GM19023 (cell line): Measurements from ENCODE around the gene CCDC50.
A peak's percentile ranks its signal among the peaks of the same experiment; 100 is the strongest.

Experiments used
- ATAC-seq: cut with Tn5 transposase; IDR thresholded peaks from one replicate; pipeline ENCODE4 v1.9.1; 2021; ENCODE audit warnings: mild to moderate bottlenecking, moderate library complexity; ENCODE audit not compliant: unreplicated experiment

Gene CCDC50, protein sequence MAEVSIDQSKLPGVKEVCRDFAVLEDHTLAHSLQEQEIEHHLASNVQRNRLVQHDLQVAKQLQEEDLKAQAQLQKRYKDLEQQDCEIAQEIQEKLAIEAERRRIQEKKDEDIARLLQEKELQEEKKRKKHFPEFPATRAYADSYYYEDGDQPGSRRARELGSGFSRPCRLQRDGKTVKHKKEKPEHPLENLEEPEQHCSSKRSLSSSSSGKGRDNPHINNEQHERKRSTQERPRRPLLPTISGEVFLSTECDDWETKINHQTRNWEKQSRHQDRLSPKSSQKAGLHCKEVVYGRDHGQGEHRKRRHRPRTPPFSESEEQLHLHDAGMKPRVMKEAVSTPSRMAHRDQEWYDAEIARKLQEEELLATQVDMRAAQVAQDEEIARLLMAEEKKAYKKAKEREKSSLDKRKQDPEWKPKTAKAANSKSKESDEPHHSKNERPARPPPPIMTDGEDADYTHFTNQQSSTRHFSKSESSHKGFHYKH

DNA sequence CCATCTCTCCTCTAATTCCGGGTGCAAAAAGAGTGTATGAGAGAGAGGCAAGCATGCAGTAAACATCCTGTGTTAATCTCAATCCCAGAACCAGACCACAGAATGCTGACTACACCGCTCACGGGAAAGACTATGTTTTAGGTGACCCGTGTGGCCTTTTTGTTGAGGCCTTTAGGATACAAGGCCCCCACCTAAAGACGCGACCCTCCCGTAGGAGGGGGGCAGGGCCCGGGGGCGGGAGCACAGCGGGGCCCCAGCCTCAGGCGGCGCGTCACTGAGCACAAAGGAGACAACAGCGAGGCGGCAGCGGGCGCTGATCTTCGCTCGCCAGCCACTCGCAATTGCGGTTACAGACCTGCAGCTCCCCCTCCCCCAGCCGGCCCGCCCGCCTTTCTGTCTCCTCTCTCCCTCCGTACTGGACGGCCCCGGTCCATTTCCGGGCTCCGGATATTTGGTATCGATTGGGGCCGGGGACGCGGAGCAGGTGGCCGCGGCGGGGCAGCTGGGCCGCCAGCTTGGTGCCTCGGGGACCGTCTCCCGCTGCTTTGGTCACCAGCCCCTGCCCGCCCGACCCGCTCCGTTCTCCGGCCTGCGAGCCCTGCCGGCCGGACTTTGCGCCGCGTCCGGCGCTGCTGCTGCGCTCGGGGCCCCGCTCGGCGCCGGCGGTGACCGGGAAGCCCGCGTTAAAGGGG is at the start of gene CCDC50:
Gene CCDC50 (plus strand): TSS at position 433 of the 692 bp plus-strand sequence. CDS start 281 bp downstream, outside the sequence.
- ATAC-seq: peak; percentile 78

DNA sequence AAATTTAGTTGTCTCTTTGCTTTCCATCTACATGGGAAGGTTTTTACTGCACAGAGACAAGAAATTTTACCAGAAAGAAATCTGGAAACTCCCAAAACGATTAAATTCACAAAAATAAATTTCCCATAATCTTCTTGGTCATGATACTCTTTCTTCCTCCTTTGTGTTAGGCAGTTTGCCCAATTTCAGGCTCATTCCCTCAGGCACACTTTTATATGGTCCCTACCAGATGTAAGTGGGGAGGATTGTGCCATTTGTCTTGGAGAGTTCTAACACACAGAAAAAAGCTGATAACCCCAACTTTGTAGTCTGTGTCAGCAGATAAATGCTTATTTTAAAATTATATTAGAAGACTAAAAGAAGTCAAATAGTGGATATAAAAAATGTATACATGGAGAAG is 49.1 kb upstream of the CCDC50 start:
- ATAC-seq: no peak

DNA sequence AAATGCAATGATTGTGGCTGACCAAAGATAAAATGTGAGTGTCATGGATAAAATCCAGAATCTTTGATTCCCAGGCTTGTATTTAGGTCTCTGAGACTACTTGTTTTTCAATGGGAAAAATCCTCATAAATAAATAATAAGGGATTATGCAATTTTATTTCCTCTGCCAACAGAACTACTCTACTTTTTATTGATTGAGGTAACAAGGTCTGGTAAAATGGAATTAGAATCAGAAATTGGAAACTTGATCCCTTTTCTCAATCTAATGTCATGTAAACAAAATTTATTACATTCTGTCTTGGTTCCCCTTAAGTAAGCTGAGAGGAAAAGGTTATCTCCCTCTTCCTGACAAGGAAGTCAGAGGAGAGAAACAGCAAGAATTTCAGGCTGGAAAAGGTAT is 48.3 kb upstream of the CCDC50 start:
- ATAC-seq: no peak

DNA sequence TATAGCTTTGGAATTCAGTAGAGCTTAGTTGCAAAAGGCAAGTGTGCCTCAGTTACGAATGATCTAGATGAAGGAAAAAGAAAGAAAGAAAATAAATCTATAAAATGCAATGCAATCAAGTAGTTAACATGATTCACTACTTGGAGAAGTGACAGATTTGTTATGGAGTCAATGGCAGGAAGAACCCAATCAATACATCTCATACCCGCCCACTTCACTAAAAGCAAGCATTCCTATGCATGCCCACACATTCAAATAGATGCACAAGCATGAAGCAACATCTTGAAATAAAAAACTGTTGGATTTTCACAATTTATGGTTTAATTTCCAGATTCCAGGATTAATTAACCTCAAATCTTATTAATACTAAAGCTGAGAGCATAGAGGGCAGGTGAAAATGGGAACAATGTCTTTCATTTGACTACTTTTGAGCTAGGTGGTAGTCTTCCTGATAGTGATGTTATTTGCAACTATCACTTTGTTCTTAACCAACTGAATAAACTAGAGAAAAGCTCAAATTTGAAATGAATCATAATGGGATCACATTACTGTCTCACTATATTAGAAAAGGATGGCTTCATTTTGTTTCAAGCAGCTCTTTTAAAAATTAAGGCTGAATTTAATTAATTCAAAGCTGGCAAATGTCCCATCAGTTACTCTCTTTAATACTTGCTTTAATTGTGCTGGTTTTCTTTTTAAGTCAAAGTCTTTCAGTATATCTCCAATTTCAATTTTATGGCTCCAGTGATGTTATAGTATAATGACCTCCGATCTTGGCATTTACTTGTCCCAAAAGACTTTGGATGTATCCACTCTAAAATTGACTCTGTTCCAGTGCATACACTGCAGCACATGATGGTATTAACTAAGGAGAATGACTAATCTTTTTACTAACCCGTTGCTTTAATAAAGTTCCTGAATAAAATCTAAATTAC is 46.7 kb upstream of the CCDC50 start:
- ATAC-seq: no peak

DNA sequence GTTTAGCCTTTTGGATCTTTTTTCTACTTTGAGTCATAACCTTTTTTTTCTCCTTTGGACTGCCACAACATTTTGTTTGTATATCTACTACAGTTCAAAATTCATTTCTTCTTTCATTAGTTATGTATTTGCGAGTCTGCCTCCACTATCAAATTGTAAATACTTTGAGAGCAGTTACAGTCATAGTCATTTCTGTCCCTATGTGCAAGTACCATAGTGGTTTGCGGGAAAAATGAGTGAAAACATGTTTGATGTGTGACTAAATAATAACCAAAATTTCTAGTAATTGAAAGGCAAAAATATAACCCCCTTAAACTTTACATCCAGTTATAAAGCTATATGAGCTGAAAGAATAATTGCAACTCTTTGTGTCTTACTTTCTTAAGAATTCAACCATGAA is 45.8 kb upstream of the CCDC50 start:
- ATAC-seq: no peak

DNA sequence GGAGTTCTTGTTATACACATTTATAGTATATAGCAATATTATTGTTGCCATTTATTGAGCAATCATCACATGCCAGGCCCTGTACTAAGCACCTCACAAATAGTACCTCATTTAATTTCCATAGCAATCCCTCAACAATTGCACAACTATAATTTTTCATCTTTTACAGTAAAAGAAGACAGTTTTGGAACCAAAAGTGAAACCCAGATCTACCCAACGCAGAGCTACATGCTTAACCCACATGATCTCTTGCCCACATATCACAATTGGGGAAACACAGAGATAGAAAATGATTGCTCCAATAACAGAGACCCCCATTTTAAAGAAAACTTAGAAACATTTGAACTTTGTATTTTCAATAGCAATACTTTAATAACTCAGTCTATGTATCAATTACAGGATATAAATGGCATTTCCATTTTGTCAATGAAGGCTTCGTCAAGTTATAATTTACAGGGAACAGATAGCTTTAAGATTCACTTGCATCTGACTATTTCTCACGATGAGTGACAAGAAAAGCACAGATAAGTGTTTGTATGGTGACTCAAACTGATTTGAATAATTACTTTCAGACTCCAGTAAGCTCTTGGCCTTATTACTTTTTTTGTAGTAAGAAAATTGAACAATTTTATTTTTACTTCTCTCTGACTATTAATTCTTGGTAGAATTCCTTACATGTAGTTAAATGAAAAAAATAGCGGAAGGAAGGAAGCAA is 38.7 kb upstream of the CCDC50 start:
- ATAC-seq: peak; percentile 86

DNA sequence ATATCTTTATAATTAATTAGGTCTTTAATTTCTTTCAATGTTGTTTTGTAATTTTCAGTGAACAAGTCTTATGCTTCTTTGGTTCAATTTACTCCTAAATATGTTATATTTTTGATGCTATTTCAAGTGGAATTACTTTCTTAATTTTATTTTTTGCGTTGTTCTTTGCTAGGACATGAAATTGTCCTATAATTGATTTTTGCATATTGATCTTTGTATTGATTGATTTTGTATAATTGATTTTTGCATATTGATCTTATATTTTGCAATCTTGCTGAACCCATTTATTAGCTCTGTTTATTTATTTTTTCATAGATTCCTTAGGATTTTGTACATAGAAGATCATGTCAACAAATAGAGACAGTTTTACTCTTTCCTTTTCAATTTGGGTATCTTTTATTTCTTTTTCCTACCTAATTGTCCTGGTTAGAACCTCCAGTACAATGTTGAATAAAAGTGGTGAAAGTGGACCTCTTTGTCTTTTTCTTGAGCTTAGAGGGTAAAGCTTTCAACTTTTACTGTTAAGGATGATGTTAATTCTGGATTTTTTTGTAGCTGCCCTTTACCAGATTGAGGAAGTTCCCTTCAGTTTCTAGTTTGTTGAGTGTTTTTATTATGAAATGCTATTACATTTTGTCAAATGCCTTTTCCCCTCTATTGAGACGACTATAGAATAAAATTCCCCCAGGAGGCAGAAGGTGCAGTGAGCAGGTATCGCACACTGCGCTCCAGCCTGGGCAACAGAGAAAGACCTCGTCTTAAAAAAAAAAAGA is 36.8 kb upstream of the CCDC50 start:
- no peak for ATAC-seq

DNA sequence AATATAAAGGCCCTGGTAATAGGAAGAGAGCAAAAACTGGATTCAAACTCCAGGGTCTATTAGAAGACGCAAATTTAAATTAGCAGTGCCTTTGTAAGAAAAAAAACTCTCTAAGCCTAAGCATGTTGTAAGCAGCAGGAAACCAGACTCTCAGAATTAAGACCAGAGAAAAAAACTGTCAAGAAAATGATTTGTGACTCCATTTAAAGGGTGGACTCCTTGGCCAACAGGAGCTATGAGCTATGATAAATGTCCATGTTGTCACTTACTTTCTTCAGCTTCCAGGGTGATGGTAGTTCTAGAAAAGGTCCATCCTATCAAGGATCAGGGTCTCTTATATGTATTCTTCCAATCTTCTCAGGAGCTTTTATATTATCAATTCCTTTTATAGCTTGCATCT is 34.9 kb upstream of the CCDC50 start:
- no peak for ATAC-seq

DNA sequence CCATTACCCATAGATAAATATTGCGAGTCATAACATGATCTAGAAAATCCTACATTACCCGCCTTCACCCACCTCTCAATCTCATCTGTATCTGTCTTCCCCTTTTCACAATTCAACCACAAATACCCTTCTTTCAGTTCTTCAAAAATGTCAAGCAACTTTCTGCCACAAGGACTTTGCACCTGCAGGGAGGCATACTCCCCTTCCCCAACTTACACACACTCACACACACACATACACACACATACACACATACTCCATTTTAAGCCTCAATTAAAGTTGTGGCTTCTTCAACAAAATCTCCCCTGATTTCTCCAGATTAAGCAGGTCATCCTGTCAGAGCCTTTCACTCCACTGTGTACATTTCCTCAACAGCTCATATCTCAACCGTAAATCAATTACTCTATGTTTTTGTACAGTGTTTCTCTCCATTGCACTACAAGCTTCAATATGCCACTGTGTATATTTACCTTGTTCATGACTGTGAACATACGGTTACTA is 33.1 kb upstream of the CCDC50 start:
- peak; percentile 87 for ATAC-seq

DNA sequence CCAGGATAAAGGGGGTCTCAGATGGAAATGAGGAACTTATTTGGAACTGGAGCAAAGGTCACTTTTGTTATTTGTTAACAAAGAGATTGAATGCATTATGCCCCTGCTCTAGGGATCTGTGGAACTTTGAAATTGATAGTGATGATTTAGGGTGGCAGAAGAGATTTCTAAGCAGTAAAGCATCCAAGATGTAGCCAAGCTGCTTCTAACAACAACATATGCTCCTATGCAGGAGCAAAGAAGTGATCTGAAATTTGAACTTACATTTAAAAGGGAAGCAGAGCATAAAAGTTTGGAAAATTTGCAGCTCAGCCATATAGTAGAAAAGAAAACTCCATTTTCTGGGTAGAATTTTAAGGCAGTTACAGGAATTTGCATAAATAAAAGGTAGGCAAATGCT is 30.3 kb upstream of the CCDC50 start:
- no peak for ATAC-seq

DNA sequence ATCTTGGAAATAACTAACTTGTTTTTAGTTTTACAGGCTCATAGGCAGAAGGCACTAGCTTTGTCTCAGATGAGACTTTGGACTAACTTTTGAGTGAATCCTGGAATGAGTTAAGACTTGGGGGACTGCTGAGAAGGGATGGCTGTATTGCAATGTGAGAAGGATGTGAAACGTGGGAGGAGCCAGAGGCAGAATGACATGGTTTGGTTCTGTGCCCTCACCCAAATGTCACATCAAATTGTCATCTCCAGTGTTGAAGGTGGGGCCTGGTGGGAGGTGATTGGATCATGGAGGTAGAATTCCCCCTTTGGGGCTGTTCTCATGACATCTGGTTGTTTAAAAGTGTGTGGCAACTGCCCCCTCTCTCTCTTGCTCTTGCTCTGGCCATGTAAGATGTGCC is 28.8 kb upstream of the CCDC50 start:
- ATAC-seq: no peak

DNA sequence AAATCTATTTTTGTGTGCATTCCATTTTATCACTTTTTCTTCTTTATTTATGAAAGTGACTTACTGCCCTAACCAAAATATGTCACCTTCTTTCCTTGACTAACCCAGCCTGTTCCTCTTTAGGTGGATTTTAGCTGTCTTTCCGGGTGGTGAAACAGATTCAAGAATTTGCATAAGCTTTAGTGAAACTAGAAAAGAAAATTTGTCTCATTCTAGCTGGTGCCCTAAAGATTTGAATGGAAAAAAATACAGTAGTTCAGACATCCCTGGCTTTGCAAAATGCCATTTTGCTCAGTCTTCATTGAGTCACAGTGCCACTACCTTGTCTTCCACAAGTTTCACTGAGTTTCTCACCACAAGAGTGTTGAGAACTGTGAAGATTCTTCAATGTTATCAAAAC is 28.2 kb upstream of the CCDC50 start:
- peak; percentile 65 for ATAC-seq

DNA sequence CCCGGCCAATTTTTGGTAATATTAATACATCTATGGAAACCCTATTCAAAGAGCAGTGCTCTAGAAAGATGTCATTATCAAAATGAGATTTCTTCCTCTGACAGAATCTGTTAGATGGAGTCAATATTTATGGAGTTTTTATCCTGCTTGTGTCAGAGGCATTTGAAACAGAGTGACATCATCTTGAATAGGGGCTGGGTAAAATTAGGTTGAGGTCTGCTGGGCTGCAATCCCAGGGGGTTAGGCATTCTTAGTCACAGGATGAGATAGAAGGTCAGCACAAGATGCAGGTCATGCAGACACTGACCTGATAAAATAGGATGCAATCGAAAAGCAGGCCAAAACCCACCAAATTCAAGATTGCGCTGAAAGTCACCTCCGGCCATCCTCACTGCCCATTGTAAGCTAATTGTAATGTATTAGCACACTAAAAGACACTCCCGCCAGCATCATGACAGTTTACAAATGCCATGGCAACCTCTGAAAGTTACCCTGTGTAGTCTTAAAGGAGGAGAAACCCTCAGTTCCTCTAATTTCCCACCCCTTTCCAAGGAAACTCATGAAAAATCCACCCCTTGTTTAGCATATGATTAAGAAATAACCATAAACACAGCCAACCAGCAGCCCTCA is 27.3 kb upstream of the CCDC50 start:
- no peak for ATAC-seq

DNA sequence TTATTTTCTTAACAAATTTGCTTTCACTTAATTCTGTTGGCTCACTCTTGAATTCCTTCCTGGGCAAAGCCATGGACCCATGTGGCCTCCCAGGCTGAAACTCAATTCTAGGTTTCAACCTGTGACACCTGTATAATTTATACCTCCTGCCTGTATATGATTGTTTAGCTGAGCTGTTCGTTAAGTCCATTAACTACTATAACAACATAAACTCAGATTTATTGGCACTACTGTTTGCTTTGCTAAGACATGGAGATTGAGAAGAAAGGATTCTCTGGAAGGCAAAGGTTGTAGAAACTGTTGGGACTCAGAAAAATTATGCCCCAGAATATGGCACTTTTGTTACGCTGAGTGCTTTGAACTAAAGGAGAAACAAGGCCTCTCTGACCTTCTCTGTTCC is 26.7 kb upstream of the CCDC50 start:
- no peak for ATAC-seq

DNA sequence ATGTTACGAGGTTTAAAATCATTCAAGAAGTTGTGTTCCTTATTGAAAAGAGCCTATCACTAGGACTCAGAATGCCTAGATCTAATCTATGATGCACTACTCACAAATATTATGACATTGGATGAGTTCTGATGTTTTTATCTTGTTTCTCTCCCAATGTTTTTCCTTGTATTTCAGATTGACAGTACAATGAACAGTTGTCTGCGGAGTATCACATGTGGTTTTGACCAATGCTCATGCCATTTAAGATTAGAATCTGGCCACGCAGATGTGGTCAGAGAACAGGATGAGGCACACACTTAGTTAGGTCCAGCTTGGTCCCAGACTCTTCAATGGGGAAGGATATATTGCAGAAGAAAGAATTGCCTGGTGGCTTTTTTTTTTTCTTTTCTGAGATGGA is 25.6 kb upstream of the CCDC50 start:
- ATAC-seq: no peak

DNA sequence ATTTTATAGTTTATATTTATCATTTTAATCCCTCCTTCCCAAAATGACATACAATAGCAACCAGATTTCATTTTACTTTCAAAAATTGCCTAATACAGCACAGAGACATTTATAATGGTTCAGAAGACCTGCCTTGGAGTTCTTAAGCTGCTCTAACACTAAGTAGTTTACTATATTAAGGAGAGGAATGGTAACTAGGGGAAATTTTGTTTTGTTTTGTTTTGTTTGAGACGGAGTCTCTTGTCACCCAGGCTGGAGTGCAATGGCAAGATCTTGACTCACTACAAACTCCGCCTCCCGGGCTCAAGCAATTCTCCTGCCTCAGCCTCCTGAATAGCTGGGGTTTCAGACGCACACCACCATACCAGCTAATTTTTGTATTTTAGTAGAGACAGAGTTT is 22.8 kb upstream of the CCDC50 start:
- ATAC-seq: no peak

DNA sequence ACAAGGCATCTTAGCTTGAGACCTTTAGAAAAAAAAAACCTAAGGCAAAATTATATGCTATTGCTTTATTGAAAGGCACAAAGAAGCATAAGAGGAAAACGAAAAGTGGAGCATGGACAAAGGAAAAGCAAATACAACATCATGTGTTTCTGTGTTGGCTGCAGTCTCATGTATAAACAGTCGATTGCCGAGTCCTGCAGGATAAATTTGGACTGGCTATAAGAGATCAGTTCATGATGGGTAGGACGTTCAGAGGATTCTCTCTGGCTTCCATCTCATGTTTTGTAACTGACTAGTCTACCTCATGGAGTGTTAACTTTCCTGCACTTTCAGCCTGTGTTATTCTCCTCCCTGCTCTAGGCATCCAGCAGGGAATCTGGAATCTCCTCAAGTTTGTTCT is 21.9 kb upstream of the CCDC50 start:
- ATAC-seq: no peak

DNA sequence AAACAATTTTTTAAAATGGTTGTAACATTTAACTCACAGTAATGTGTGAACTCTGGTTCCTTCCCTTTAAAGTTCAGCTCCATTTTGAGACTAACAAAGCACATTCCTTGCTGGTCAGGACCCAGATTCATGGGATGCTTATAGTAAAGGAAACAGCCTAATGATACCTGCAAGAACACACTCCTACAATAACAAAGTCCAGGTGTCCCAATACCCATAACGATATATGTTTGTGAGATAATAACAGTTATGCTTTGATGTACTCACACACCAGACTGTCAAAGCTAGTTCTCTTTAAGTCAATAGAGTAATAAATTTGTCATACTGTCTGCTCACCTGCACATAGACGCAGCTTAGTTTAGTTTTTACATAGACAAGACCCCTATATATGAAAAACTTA is 15.9 kb upstream of the CCDC50 start:
- ATAC-seq: no peak

DNA sequence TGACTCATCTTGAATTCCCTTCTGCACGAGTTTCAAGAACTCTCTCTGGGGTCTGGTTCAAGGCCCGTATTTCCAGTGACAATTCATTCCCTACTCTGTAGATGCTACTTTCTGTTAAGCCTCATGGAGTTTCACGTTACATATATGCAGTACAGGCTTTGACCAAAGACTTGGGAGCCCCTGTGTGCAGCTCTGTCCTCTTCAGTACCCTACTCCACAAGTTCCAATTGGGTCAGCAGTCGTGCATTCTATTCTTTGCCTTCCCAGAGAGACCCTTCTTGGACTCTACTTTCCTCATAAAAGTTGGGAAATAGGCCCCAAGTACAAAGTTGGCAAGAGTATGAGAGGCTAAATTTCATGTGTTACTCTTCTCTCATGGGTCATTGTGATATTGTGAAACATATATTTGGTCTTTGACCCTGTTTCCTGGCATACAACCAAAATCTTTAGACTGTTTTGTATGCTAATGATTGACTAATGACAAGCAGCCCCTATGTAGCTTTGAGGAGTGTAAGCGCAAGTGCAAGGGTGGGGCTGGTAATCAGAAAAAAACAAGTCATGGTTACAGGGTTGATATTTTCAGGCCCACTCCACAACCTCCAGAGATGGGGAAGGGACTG is 15.0 kb upstream of the CCDC50 start:
- no peak for ATAC-seq
